Breast epithelium (tissue), 4 donors: ENCODE results near the gene C19orf12. TPM values are rescaled to one million over a fixed set of nuclear protein-coding genes. Genes with fewer than 3 reads are reported as not detected.

ENCODE experiments used
- DNase-seq, 2 donors: peaks; one replicate each; pipeline ENCODE4 v3.0.0-alpha.2; 2019; ENCODE audit warnings: low spot score in 2 of 2
- H3K27ac ChIP-seq, 2 donors: fragments of 200-600 bp; sonication (generic) in 1 of 2; one replicate each; pipeline ENCODE4 v1.5.1; 2016 to 2019; ENCODE audit warnings: mild to moderate bottlenecking in 1 of 2
- H3K27me3 ChIP-seq, 2 donors: fragments of 200-600 bp; sonication (generic) in 1 of 2; one replicate each; pipeline versions ENCODE4 v1.5.1 to v1.6.0; 2017 to 2019; ENCODE audit warnings: control low read depth in 1 of 2, mild to moderate bottlenecking in 1 of 2
- H3K36me3 ChIP-seq: fragments of 200-600 bp; one replicate; pipeline ENCODE4 v1.5.1; 2019
- H3K4me1 ChIP-seq, 2 donors: fragments of 200-600 bp; sonication (generic); one replicate each; pipeline ENCODE4 v1.5.1; 2016 to 2019; ENCODE audit warnings: control low read depth in 1 of 2
- H3K4me3 ChIP-seq, 3 donors: fragments of 200-600 bp; sonication (generic); 1 replicate in 2 of 3; 2 replicates in 1 of 3; pipeline ENCODE4 v1.5.1; 2016 to 2019; ENCODE audit warnings: mild to moderate bottlenecking in 3 of 3, moderate library complexity in 2 of 3
- H3K9me3 ChIP-seq, 2 donors: fragments of 200-600 bp; sonication (generic) in 1 of 2; one replicate each; pipeline ENCODE4 v1.5.1; 2016 to 2019; ENCODE audit warnings: control low read depth in 1 of 2
- POLR2A ChIP-seq: fragments of 450-650 bp; IDR thresholded peaks from one replicate; pipeline ENCODE4 v1.6.1; 2016; ENCODE audit warnings: antibody characterized with exemption, mild to moderate bottlenecking, moderate library complexity
- POLR2AphosphoS5 ChIP-seq, 3 donors: sonication (generic); formaldehyde crosslinking; IDR thresholded peaks; one replicate each; pipeline ENCODE4 v1.6.1; 2017; ENCODE audit warnings: antibody characterized with exemption in 3 of 3
- intact Hi-C: fragments of 100-400 bp; cut with DNase I; formaldehyde crosslinking; loops from one replicate; pipeline ENCODE4 v1.15.1; 2023; ENCODE audit warnings: low total_unique reads
- total RNA-seq, 3 donors: library from RNA; depleted of rRNA; stranded (reverse); fragments of >200 nt; gene quantifications; one replicate each; pipeline ENCODE4 v1.1.0, GENCODE V29; 2016
- TF ChIP-seq, protein P1 (sequence below), 3 donors: fragments of 450-650 bp; IDR thresholded peaks; one replicate each; pipeline ENCODE4 v1.5.1; 2016 to 2017; ENCODE audit warnings: antibody characterized with exemption in 3 of 3, mild to moderate bottlenecking in 3 of 3, moderate library complexity in 3 of 3

The C19orf12 gene
- total RNA-seq, 3 donors from 2014 or later, result 42.7 to 230 (median 53.7) TPM

DNA sequence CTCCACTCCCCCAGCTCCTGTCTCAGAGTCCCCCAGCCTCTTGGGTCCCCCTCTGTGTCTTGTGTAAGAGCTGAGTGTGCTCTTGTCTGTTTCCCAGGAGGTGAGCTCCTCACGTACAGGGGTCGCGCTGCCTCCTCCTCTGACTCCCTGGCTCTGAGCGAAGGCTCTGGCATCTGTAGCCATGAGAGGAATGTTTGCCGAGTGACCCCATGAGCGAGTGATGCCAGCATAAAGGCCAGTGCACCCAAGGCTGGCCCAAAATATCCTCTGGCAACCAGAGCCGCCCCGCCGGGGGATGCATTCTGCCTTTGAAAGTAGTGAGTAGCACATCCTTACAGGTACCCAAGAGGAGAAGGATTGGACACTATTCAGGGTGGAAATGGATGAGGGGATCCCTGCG, 26.2 kb upstream of the C19orf12 start:
- H3K4me1 ChIP-seq, result no peaks in the 10 kb centered on the region
- intact Hi-C loops, result no loop called here
- TF ChIP-seq POLR2A (no peak), POLR2AphosphoS5 (IDR thresholded peaks at IDR 0.05) (no peak)
- TF ChIP-seq, protein P1, sequence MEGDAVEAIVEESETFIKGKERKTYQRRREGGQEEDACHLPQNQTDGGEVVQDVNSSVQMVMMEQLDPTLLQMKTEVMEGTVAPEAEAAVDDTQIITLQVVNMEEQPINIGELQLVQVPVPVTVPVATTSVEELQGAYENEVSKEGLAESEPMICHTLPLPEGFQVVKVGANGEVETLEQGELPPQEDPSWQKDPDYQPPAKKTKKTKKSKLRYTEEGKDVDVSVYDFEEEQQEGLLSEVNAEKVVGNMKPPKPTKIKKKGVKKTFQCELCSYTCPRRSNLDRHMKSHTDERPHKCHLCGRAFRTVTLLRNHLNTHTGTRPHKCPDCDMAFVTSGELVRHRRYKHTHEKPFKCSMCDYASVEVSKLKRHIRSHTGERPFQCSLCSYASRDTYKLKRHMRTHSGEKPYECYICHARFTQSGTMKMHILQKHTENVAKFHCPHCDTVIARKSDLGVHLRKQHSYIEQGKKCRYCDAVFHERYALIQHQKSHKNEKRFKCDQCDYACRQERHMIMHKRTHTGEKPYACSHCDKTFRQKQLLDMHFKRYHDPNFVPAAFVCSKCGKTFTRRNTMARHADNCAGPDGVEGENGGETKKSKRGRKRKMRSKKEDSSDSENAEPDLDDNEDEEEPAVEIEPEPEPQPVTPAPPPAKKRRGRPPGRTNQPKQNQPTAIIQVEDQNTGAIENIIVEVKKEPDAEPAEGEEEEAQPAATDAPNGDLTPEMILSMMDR (IDR thresholded peaks at IDR 0.05), result no peak

DNA sequence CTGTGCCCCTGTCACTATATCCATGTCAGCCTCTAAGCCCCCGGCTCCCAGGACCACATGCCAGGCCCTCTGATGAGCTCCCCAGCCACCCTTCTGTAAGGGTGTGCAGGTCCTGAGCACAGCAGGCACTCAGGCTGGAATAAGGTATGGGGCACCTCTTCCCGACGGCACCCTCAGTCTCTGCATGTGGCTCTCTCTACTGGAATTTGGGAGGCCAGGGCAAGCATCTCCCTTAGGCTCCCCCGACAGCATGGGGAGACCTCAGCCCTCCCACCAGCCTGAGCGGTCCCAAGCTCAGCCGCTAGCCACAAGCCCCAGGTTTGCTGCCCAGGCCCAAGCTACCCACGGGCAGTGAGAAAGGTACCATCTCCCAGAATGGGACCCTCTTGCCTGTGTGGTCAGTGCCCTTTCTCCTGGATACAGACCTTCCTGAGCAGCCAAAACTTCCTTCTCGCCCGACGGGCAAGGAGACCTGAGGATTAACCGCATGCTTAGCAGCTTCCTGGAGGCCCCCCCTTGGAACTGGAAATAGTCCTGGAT, 22.5 kb upstream of the C19orf12 start:
- intact Hi-C loops, result no loop called here

More for the DNA sequence above, 26.2 kb upstream of the C19orf12 start:
- no peaks in the 10 kb centered on the region for H3K9me3 ChIP-seq
- H3K27me3 ChIP-seq, result peaks cover 0 to 15% of the 10 kb centered on the region in 2 donors
- no peak for DNase-seq
- H3K36me3 ChIP-seq, result no peaks in the 10 kb centered on the region
- no peak overlapping the region for H3K27ac ChIP-seq
- H3K4me3 ChIP-seq, result no peak overlapping the region

DNA sequence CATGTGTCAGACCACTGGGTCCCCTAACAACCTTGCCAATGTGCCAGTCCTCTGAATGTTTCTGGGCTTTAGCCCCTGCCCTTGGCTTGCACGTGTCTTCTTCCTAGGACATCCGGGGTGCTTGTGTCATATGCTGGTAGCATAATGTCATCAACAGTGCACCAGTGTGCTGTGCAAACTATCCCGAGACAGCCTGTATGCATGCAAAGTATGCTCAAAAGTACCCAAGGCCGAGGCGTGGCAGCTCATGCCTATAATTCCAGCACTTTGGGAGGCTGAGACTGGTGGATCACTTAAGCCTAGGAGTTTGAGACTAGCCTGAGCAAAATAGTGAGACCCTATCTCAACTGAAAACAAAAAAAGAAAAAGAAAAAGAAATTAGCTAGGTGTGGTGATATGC, 20.8 kb upstream of the C19orf12 start:
- Histone ChIP-seq H3K9me3 (no peaks in the 10 kb centered on the region), H3K36me3 (no peaks in the 10 kb centered on the region), H3K27me3 (peaks cover 0 to 30% of the 10 kb centered on the region in 2 donors), H3K4me3 (no peak overlapping the region), H3K4me1 (no peaks in the 10 kb centered on the region), H3K27ac (no peak overlapping the region)
- DNase-seq, result no peak
- intact Hi-C loops, result no loop called here
- no peak for TF ChIP-seq POLR2A

More for the DNA sequence above, 22.5 kb upstream of the C19orf12 start:
- Histone ChIP-seq H3K9me3 (no peaks in the 10 kb centered on the region), H3K27ac (no peak overlapping the region), H3K4me1 (no peaks in the 10 kb centered on the region), H3K27me3 (peaks cover 0 to 26% of the 10 kb centered on the region in 2 donors), H3K36me3 (no peaks in the 10 kb centered on the region), H3K4me3 (no peak overlapping the region)
- TF ChIP-seq, protein P1 (IDR thresholded peaks at IDR 0.05), result no peak
- TF ChIP-seq POLR2A (no peak), POLR2AphosphoS5 (IDR thresholded peaks at IDR 0.05) (no peak)
- no peak for DNase-seq

DNA sequence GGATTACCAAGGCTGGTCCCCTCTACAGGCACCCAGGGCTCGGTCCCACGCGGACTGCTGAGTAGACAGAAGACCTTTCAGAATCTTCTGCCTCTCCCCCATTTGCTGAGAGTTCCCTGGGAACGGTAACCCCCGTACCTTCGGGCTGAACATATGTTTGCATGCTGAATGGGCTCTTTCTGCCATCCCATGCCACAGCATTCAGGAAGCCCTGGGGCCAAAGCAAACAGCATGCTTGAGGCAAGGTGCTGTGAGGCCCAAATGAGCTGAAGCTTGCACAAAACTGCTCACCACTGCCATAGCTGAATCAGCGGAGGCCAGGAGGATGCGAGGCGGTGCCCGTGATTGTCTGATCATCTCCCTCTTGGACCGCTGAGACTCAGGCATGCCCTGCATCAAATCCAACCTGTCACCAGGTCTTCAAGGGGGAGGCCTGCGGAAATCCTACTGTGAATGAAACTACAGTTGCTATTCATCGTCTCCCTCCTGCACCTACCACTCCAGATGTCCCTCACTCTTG, 16.3 kb upstream of the C19orf12 start:
- no peak for DNase-seq

DNA sequence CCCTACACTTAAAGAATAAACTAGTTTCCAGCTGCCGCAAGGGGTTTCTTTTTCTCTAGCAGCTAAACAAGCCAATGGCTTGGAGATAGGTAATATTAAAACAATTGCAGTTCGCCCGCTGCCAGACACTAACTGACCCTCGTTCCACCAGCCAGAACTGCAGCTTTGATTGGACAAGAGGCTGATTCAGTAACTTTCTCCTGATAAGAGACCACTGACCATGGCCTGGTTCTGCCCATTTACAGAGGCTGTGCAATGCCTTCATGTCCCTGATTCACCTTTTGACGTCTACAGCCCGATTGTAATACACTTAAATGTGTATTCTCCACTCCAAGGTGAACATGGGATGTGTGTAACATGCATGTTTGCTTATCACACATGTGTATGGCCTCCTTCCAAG, 12.8 kb upstream of the C19orf12 start:
- H3K27ac ChIP-seq, result no peak overlapping the region
- H3K27me3 ChIP-seq, result peaks cover 0 to 57% of the 10 kb centered on the region in 2 donors
- TF ChIP-seq POLR2AphosphoS5 (IDR thresholded peaks at IDR 0.05), result no peak
- TF ChIP-seq, protein P1 (IDR thresholded peaks at IDR 0.05), result no peak
- TF ChIP-seq POLR2A, result no peak
- no peaks in the 10 kb centered on the region for H3K36me3 ChIP-seq
- no peaks in the 10 kb centered on the region for H3K9me3 ChIP-seq
- intact Hi-C loops, result no loop called here
- no peak for DNase-seq
- H3K4me3 ChIP-seq, result no peak overlapping the region
- H3K4me1 ChIP-seq, result no peaks in the 10 kb centered on the region

More for the DNA sequence above, 16.3 kb upstream of the C19orf12 start:
- Histone ChIP-seq H3K4me3 (no peak overlapping the region), H3K27me3 (peaks cover 0 to 48% of the 10 kb centered on the region in 2 donors), H3K4me1 (no peaks in the 10 kb centered on the region), H3K36me3 (no peaks in the 10 kb centered on the region), H3K27ac (no peak overlapping the region), H3K9me3 (no peaks in the 10 kb centered on the region)
- intact Hi-C loops, result loop anchor here (2.0 kb wide), 1 partner anchor 27 kb away; no protein-coding TSS in a partner anchor
- TF ChIP-seq POLR2AphosphoS5 (IDR thresholded peaks at IDR 0.05) (no peak), POLR2A (no peak)
- TF ChIP-seq, protein P1 (IDR thresholded peaks at IDR 0.05), result no peak
